Measurements from ENCODE around the gene HOGA1. TPM values are rescaled to one million over a fixed set of nuclear protein-coding genes. Genes with fewer than 3 reads are reported as not detected.

HOGA1 gene
- total RNA-seq, 4 donors from 2014 or later, result 0.40 TPM; not detected in 3

GRCh38 chr10:97659589-97659988, 75.4 kb downstream of the HOGA1 start:
- H3K4me3 ChIP-seq, result no peak overlapping the region
- no peak overlapping the region for H3K27ac ChIP-seq
- TF ChIP-seq POLR2A (IDR thresholded peaks at IDR 0.05) (no peak), CTCF (IDR thresholded peaks at IDR 0.05) (no peak)
- H3K27me3 ChIP-seq, result no peaks in the 10 kb centered on the region
- H3K9me3 ChIP-seq, result no peaks in the 10 kb centered on the region
- peaks cover 0 to under 1% (median 0%) of the 10 kb centered on the region in 4 donors for H3K4me1 ChIP-seq
- no peak for DNase-seq
- H3K36me3 ChIP-seq, result peaks cover 0 to 57% (median 0%) of the 10 kb centered on the region in 3 donors

Other genes starting within 250 kb of the HOGA1 start
- gene FRAT2, start 249.7 kb upstream of the HOGA1 start, total RNA-seq, result 10 to 100 TPM; 19.0 to 31.7 (median 24.0) TPM
- 10 to 100 TPM in 3 of 4 donors, 1 to 10 TPM in 1; 9.1 to 42.9 (median 22.5) TPM for gene RRP12, start 183.0 kb upstream of the HOGA1 start, total RNA-seq
- 100 to 1,000 TPM; 118 to 244 (median 166) TPM for gene PGAM1, start 158.2 kb upstream of the HOGA1 start, total RNA-seq
- 10 to 100 TPM; 17.9 to 27.7 (median 23.0) TPM for gene EXOSC1, start 138.4 kb upstream of the HOGA1 start, total RNA-seq
- gene ZDHHC16, start 138.2 kb upstream of the HOGA1 start, total RNA-seq, result 10 to 100 TPM; 25.6 to 38.3 (median 28.4) TPM
- 100 to 1,000 TPM in 1 of 4 donors, 10 to 100 TPM in 3; 80.2 to 127 (median 85.7) TPM for gene MMS19, start 86.0 kb upstream of the HOGA1 start, total RNA-seq
- 1 to 10 TPM in 2 of 4 donors, under 1 TPM in 1, not detected in 1; 0.70 to 2.5 (median 1.4) TPM for gene UBTD1, start 85.5 kb upstream of the HOGA1 start, total RNA-seq
- not detected for gene ANKRD2, start 11.6 kb upstream of the HOGA1 start, total RNA-seq
- gene C10orf62, start 5.3 kb downstream of the HOGA1 start, total RNA-seq, result not detected
- 1 to 10 TPM in 1 of 4 donors, under 1 TPM in 2, not detected in 1; 0.35 to 1.4 (median 0.54) TPM for gene MORN4, start 49.1 kb downstream of the HOGA1 start, total RNA-seq
- gene PI4K2A, start 56.3 kb downstream of the HOGA1 start, total RNA-seq, result 10 to 100 TPM; 11.6 to 23.5 (median 19.4) TPM
- gene AVPI1, start 102.9 kb downstream of the HOGA1 start, total RNA-seq, result 10 to 100 TPM; 15.7 to 66.5 (median 47.4) TPM
- gene MARVELD1, start 129.3 kb downstream of the HOGA1 start, total RNA-seq, result 10 to 100 TPM in 1 of 4 donors, 1 to 10 TPM in 3; 3.5 to 10.3 (median 7.1) TPM
- gene ZFYVE27, start 152.7 kb downstream of the HOGA1 start, total RNA-seq, result 100 to 1,000 TPM in 1 of 4 donors, 10 to 100 TPM in 3; 61.1 to 121 (median 89.3) TPM
- 10 to 100 TPM in 3 of 4 donors, not detected in 1; 18.0 to 67.3 (median 48.9) TPM for gene SFRP5, start 187.6 kb downstream of the HOGA1 start, total RNA-seq

All from Peyer's patch (tissue), 4 donors.